Esophagus squamous epithelium (tissue), 4 donors: ENCODE data around the gene LIPC.

Experiments
- CTCF ChIP-seq, 6 experiments: fragments of 450-650 bp in 4 of 6; fragments of 200-600 bp in 2 of 6; sonication (generic) in 2 of 6; IDR thresholded peaks; one replicate each; pipeline ENCODE4 v1.5.1; 2016 to 2019; ENCODE audit warnings: antibody characterized with exemption in 6 of 6, mild to moderate bottlenecking in 4 of 6, moderate library complexity in 4 of 6
- POLR2A ChIP-seq, 4 donors: fragments of 450-650 bp; IDR thresholded peaks; one replicate each; pipeline ENCODE4 v1.6.1; 2017; ENCODE audit warnings: antibody characterized with exemption in 4 of 4, mild to moderate bottlenecking in 4 of 4, moderate library complexity in 3 of 4

GRCh38 chr15:58484791-58485600 is 53.2 kb downstream of the LIPC start:
- no peak for TF ChIP-seq CTCF (IDR thresholded peaks at IDR 0.05)
- TF ChIP-seq POLR2A (IDR thresholded peaks at IDR 0.05), result no peak
